B cell (primary cell): Measurements from ENCODE around the gene PCDH9.

Experiments
- CTCF ChIP-seq: fragments of 200-600 bp; IDR thresholded peaks from one replicate; pipeline ENCODE4 v1.8.0; 2022; ENCODE audit warnings: antibody characterized with exemption, mild to moderate bottlenecking
- EZH2 ChIP-seq: IDR thresholded peaks from 2 replicates; pipeline ENCODE4 v1.6.1; 2012; ENCODE audit warnings: borderline replicate concordance, low read depth, mild to moderate bottlenecking, moderate library complexity, low read length; ENCODE audit not compliant: insufficient read depth, poor library complexity, severe bottlenecking

- TF ChIP-seq CTCF (no peak), EZH2 (no peak)
Measured at GRCh38 chr13:66528180-66528579, 702.0 kb downstream of the PCDH9 start.
